Islet precursor cell (in vitro differentiated cells): ENCODE data around the gene STARD3NL.
"Not testable (repeated sequence)": the region's sequence is repeated elsewhere in the genome, so short reads cannot be mapped to it uniquely, and the experiment has no call there.

Experiments used
- DNase-seq: peaks from one replicate; pipeline ENCODE4 v3.0.0-alpha.2; 2018

The STARD3NL gene

GRCh38 chr7:38270405-38270804 is 92.4 kb downstream of the STARD3NL start:
- not testable (repeated sequence) for DNase-seq

- DNase-seq = no peak
Observed at GRCh38 chr7:38273286-38273995, 95.4 kb downstream of the STARD3NL start, which contains the start of gene TARP. Gene TARP, minus strand, starts transcription at chr7:38273636.

- no peak for DNase-seq
Observed at GRCh38 chr7:38274486-38274885, 96.4 kb downstream of the STARD3NL start.

GRCh38 chr7:38274927-38275620 is 97.0 kb downstream of the STARD3NL start:
- DNase-seq = no peak

- no peak for DNase-seq
Observed at GRCh38 chr7:38276096-38276877, 98.2 kb downstream of the STARD3NL start.

GRCh38 chr7:38280000-38280399 is 102.0 kb downstream of the STARD3NL start:
- no peak for DNase-seq
